HG03139 (cell line): ENCODE measurements around the gene ARMC9.
"Not testable (repeated sequence)": the region's sequence is repeated elsewhere in the genome, so short reads cannot be mapped to it uniquely, and the experiment has no call there.

Experiments
- ATAC-seq: cut with Tn5 transposase; IDR thresholded peaks from one replicate; pipeline ENCODE4 v1.9.1; 2021; ENCODE audit not compliant: unreplicated experiment

Gene ARMC9

DNA sequence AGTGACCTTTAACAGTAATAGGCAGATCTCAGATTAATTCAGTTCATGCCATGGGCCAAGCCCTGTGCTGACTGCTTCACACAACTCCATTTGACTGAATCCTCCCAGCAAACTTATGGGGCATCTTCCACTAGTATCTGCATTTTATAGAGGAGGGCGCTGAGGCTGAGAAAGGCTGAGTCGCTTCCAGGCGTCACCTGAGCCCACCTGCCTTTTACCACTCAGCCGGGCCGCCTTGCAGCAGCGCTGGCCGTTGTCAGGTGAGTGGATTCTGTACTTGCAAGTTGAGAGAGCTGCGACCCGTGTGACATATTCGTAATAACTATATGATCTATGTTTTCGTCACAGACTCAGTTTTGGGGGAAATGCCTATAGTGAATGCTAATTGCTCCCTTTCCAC lies 137.8 kb downstream of the ARMC9 start:
- ATAC-seq: no peak

DNA sequence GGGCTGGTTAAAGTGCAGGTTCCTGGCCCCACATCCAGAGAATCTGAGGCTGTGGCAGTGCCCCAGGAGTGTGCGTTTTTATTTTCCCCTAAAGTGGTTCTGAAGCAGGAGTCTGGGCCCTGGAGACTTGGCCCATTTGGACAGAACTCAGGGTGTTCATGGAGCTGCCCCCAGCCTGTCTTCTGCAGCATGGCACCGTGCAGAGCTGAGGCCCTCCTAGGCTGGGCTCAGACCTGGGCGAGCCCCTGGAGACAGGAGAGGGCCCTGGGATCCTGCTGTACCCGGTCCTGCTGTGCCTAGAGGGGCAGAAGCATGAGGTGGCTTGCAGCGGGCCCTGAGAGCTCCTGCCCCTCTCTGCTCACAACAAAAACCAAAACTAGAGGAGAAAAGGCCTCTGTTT lies 138.3 kb downstream of the ARMC9 start:
- ATAC-seq: no peak

DNA sequence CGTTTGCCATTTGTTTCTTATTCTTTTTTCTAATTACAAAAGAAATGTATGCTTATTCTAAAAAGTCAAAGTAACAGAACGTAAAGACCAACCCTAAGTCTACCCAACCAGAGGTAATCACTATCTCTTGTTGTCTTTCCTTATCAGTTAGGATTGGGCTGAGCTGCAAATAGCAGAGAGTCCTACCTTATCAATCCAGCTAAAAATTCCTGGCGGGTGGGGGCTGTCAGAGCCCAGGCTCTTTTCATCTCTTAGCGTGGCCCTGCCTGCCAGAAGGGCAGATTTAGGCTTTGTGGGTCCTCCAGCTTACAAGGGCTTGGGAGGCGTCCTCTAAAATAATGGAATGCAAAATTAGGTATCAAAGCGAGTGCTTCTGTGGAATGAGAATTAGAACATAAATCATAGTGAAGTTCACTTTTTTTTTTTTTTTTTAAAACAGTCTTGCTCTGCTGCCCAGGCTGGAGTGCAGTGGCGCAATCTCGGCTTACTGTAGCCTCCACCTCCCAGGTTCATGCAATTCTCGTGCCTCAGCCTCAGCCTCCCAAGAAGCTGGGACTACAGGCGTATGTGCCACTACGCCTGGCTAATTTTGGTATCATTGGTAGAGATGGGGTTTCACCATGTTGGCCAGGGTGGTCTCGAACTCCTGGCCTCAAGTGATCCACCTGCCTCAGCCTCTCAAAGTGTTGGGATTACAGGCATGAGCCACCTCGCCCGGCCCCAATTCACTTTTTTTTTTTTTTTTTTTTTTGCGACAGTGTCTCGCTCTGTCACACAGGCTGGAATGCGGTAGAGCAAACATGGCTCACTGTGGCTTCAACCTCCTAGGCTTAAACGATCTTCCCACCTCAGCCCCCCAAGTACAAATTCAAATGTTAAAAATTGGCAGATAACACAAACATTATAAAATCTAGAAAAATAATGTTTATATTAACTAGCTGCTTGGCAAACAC lies 139.7 kb downstream of the ARMC9 start:
- ATAC-seq: no peak

DNA sequence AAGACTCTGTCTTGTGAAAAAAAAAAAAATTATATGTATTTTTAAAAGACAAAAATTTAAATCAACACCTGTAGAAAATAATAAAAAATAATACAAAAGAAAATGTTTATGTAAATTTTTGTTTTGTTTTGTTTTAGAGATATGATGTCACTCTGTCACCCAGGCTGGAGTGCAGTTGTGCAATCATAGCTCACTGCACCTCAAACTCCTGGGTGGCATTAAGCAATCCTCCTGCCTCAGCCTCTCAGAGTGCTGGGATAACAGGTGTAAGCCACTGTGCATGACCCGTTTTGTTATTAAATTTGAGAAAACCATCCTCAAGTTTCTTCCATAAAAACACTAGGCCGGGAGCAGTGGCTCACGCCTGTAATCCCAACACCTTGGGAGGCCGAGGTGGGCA lies 140.9 kb downstream of the ARMC9 start:
- ATAC-seq: no peak

DNA sequence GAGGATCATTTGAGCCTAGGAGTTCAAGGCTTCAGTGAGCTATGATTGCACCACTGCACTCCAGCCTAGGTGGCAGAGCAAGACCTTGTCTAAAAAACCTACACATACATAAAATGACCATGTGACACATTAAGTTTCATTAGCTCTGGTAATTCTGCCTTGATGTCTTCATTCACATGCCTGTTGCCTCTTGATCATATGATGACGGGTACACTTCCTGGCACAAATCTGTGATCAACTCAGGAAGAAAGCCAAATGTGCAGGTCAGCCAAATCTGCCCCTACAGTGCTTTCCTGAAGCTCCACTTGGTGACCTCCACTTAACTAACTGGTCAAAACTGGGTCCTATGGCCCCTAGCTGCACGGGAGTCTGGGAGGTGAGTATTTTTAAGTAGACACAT lies 142.7 kb downstream of the ARMC9 start:
- no peak for ATAC-seq

DNA sequence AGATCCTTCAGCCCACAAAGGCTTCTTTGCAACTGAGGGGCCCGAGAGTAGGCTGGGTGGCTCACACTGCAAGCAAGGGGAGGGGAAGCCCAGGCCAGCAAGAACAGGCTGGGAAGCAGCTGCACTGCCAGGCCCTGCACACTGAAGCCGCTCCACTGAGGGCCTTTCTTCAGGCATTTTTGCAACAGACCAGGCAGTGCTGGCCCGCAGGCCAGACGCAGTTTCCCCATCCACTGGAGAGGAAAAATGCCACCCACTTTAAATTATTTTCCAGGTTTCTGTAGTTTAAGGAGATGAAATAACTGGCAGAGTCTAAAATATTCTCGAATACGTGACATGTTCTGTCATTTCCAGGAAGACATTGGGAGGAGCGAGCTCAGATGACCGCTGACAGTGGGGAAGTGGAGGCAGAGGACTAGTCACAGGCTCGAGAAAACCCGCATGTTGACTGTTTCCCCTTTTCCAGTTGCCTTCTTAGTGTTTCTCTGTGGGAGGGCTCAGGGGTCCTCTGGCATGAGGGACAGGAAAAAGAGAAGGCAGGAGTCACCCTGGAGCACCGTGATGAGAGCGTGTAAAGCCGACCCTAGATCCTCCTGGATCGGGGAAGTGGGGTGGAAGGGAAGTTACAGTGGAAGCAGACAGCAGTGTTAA lies 143.8 kb downstream of the ARMC9 start:
- ATAC-seq: no peak

DNA sequence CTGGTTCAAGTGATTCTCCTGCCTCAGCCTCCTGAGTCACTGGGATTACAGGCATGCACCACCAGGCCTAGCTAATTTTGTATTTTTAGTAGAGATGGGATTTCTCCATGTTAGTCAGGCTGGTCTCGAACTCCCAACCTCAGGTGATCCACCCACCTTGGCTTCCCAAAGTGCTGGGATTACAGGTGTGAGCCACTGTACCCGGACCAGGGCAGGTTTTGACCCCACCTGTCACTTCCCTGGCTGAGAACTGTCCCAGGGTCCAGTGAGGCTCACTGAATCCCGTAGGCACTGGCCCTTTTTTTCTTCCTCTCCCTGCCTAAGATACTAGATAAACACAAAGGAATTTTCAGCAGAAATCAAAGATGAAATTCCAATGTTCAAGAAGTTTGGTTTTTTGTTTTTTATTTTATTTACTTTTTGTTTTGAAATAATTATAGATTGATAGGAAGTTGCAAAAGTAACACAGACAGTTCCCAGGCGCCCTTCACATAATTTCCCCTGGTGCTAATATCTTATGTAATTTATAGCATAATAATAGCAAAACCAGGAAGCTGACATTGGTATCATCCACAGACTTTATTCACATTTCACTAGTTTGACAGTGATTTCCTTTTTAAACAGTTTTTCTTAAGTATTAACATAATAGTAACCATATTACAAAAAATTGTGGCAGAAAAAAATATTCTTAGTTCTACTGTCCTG lies 144.7 kb downstream of the ARMC9 start:
- ATAC-seq: no peak

DNA sequence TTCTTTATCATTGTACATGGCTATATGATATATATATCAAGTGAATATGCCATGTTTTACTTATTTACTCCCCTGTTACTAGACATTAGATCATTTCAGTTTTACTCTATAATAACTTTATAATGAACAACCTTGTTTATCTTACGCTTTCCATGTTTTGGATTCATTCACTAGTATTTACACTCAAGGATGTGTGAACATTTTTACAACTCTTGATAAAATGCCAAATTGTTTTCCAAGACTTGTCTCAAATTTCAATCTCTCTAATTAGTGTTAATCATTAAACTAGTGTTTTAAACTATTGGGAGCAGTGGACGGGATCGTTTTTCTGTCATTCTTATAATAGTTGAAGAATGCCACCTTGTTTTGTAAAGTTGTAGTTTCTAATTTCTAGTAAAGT lies 145.6 kb downstream of the ARMC9 start:
- no peak for ATAC-seq

DNA sequence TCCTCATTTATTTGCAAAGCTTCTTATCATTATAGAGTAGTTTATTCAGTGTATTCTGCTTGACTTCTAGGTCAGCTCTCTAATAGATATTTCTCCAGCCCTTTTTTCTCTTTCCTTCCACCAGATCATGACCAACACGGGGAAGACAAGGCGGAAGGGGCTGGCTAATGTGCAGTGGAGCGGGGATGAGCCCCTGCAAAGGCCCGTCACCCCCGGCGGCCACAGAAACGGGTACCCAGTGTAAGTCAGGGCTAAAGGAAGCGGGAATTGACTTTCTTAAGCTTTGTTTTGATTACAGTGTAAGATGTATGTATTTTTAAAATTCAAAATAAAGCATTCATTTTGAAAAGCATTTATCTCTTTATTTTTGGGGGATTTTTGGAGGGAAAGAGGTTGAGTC lies 146.4 kb downstream of the ARMC9 start:
- no peak for ATAC-seq

DNA sequence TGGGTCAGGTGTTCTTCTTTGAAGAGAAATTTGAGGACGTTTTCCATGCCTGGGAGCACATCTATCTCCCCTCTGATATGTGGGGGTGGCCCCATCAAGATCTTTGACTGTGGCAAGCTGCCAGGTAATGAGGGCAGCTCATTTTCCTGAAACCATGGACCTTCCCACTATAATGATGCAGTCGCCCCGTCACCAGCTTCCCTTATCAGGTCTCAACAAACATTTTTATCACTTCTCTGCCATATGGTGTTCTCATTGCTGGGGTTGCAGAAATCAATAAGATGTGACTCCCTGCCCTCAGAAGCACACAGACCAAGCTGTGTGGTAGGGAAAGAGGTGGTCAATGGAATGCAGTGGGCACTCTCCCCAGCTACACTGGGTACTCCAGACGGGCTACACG lies 148.7 kb downstream of the ARMC9 start:
- no peak for ATAC-seq

DNA sequence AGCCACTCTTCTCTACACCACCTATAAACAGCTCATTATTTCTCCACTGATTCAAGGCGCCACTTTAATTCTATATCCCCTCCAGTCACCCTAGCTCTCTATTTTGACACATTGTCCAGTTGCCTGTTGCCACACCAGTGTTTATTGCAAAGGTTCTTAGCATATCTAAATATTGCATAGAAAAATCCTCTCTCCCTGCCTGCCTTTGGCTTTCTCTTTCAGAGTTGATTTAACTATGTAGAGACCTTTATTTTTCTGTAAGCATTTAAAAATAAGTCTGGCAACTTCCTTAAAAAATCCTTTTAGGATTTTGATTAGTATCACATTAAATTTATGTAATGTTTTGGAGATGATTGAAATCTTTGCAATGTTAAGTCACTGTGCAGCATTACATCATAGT lies 149.2 kb downstream of the ARMC9 start:
- ATAC-seq: no peak

DNA sequence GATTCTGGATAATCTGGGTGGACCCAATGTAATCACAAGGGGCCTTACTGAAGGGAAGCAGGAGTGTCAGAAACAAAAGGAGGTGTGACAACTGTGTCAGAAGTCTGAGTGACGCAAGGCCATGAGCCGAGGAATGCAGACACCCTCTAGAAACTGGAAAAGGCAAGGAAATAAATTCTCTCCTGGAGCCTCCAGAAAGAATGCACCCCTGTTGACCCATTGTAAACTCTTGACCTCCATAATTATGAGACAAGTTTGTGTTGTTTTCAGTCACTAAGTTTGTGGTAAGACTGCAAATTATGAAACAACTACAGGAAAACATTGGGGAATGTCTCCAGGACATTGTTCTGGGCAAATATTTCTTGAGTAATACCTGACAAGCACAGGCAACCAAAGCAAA lies 149.7 kb downstream of the ARMC9 start:
- ATAC-seq: no peak

DNA sequence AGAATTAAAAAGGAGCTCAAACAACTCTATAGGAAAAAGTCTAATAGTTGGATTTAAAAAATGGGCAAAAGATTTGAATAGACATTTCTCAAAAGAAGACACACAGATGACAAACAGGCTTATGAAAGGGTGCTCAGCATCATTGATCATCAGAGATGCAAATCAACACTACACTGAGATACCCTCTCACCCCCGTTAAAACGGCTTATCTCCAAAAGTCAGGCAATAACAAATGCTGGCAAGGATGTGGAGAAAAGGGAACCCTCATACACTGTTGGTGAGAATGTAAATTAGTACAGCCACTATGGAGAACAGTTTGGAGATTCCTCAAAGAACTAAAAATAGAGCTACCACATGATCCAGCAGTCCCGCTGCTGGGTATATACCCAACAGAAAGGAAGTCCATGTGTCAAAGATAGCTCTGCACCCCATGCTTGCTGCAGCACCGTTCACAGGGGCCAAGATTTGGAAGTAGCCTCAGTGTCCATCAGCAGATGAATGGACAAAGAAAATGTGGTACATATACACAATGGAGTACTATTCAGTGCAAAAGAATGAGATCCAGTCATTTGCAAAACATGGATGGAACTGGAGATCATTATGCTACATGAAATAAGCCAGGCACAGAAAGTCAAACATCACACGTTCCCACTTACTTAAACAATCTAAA lies 150.4 kb downstream of the ARMC9 start:
- no peak for ATAC-seq

DNA sequence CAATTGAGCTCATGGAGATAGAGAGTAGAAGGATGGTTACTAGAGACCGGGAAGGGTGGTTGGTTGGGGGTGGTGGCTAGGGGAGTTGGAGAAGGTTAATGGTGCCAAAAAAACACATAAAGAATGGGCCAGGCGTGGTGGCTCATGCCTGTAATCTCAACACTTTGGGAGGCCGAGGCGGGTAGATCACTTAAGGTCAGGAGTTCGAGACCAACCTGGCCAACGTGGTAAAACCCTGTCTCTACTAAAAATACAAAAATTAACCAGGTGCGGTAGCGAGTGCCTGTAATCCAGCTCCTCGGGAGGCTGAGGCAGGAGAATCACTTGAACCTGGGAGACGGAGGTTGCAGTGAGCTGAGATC lies 150.9 kb downstream of the ARMC9 start:
- ATAC-seq: not testable (repeated sequence)

DNA sequence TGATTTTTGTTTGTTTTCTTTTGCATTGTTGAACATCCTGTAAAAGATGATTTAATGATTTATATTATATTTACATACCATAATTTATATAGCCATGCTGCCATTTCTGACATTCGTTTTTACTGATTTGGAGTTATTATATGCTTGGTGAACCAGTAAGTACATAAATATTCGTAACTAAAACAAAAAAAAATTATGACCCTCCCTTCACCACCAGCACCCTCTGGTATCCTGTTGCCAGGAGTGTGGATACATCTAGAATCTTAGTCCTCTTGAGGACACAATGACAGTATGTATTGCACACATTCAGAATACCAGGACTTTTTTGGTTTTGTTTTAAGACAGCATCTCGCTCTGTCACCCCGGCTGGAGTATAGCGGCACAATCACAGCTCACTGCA lies 153.2 kb downstream of the ARMC9 start:
- no peak for ATAC-seq

DNA sequence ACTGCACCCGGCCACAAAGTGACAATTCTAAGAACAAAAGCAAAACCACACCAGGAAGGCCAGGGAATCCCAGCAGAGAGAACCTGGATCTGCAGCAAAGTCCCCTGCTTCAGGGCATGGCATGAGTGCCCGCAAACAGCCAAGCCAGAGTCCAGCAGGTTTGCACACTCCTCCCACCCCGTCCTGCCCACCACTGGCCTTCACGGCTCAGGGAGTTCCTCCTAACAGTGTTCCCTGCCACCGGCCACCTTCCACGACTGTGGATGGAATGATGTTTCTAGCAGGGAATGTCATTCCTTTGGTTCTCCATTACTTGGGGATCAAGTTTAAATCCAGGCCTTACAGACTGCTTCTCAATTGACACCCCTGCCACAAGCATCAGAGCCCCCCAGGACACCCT lies 155.0 kb downstream of the ARMC9 start:
- ATAC-seq: no peak

DNA sequence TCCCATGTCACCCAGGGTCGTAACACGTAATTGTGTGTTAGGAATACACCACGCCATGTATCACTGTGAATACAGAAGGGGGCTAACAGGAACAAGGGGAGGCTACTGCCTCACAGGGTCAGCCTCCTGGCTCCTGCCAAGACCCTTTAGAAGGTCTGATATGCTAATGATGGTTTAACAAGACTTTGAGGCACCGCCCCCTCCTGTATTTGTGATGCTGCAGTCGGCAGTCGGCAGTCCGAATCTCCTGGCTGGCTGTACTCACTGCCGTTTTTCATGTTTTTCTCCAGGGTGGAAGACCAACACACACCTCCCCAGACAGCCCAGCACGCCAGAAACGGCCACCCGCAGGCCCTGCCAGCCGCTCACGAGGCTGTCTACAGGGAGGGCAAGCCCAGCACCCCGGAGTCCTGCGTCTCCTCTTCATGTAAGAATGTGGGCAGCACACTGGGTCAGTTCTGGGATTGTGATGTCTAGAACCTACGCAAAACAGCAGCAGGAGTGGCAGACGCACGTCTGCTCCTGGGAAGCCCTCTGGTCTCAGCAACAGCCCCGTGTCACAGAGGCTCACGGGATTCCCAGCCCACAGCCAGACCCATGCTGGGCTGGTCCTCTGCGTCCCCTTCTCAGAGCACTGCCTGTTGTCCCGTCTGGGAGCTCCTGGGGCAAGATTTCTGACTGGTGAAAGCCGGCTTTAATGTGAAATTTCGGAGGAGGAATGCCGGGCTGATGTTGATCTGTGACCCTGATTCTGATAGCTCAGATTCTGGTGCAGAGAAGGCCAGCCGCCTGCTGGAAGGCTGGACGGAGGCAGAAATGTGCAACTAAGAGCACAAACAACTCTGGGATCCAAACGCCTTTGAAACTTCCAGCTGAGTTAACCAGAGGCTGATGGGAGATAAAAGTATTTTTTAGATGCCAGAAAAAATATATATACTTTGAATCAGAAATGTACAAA lies 157.4 kb downstream of the ARMC9 start:
- no peak for ATAC-seq

DNA sequence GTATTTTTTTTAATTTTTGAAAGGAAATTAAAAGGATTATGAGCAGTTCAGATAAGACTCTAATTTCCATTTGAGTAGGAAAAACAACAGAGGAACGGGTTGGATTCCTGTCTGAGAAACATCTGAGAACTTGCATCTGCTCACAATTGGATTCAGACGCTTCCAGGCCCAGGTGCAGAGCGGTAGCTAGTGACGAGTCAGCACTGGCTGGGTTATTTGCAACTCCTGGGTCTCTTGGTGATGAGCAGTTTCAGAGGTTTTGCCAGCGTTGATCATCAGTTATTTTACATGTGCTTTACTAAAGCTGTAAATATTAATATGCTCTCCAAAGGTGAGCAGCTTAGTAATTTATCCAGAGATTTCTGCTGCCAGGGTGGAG lies 158.0 kb downstream of the ARMC9 start:
- no peak for ATAC-seq

DNA sequence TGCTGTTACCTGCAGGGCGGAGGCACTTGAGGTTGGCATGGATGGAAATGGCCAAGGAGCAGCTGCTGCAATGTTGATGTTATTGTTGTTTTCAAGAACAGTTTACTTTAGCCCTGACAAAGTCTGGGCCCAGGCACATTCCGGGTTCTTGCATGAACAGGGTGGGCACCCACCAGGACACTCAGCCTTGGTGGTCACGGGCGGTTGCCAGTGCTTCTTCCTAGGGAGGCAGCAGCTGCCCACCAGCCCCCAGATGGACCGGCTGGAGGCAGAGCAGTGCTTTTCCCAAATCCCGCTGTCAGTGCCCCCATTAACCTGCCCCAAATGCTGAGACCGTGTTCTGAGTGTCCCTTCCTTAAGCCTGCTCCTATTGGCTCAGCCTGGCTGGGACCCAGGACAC lies 158.6 kb downstream of the ARMC9 start:
- no peak for ATAC-seq

DNA sequence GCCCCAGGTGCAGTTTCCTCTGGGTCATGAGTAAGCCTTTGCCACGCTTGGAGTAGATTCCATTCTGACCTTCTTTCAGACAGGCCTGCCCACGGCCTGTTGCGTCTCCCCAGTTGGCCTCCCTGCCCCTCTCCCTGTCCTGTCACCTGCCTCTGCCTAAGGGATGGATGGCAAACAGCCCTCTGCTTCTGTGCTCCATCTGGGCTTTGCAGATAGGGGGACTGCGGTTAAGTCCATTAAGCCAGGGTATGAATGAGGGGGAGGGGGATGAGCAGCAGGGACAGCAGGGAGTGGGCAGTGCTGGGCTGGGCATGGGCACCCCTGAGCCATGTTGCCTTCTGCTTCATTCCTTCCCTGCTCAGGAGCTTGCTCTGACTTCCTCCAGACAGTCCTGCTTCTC lies 159.5 kb downstream of the ARMC9 start:
- ATAC-seq: no peak
